Lung (tissue), 16 donors: ENCODE data around the gene TFAP2E. TPM values are rescaled to one million over a fixed set of nuclear protein-coding genes. Genes with fewer than 3 reads are reported as not detected.

Source experiments
- ATAC-seq: fragments of 200-7000 bp; cut with Tn5 transposase; one replicate; pipeline ENCODE4 v1.9.1; 2020; ENCODE audit warnings: moderate number of reproducible peaks; ENCODE audit not compliant: insufficient read depth, low FRiP score
- DNase-seq, 3 donors: peaks; one replicate each; pipeline ENCODE4 v3.0.0-alpha.2; 2013 to 2017
- H3K27ac ChIP-seq, 2 donors: one replicate each; pipeline ENCODE4 v1.5.1; 2013; ENCODE audit warnings: mild to moderate bottlenecking in 2 of 2, moderate library complexity in 2 of 2, control low read depth in 1 of 2, inconsistent platforms in 1 of 2, low read depth in 1 of 2, low read length in 1 of 2
- H3K27me3 ChIP-seq, 3 donors: one replicate each; pipeline ENCODE4 v1.5.1; 2013; ENCODE audit warnings: low read length in 2 of 3; ENCODE audit not compliant: control insufficient read depth in 3 of 3, insufficient read depth in 3 of 3
- H3K36me3 ChIP-seq, 4 donors: one replicate each; pipeline ENCODE4 v1.5.1; 2013; ENCODE audit warnings: low read length in 4 of 4, mild to moderate bottlenecking in 1 of 4, moderate library complexity in 1 of 4; ENCODE audit not compliant: control insufficient read depth in 4 of 4, insufficient read depth in 4 of 4
- H3K4me1 ChIP-seq, 5 donors: one replicate each; pipeline ENCODE4 v1.5.1; 2013; ENCODE audit warnings: low read length in 5 of 5, mild to moderate bottlenecking in 2 of 5, moderate library complexity in 1 of 5; ENCODE audit not compliant: control insufficient read depth in 5 of 5, insufficient read depth in 5 of 5
- H3K4me3 ChIP-seq: one replicate; pipeline ENCODE4 v1.5.1; 2013; ENCODE audit warnings: mild to moderate bottlenecking, control low read depth, moderate library complexity
- H3K9ac ChIP-seq, 2 donors: one replicate each; pipeline ENCODE4 v1.5.1; 2013; ENCODE audit warnings: low read length in 2 of 2, control low read depth in 1 of 2; ENCODE audit not compliant: insufficient read depth in 1 of 2
- H3K9me3 ChIP-seq, 4 donors: one replicate each; pipeline ENCODE4 v1.5.1; 2013; ENCODE audit warnings: low read length in 3 of 4, mild to moderate bottlenecking in 1 of 4, moderate library complexity in 1 of 4; ENCODE audit not compliant: control insufficient read depth in 4 of 4, insufficient read depth in 3 of 4
- WGBS, 2 donors: extraction: QIAGEN DNeasy Blood & Tissue Kit; methylation state at CpG; one replicate each; pipeline ENCODE4 v1.1.7; 2013; 5-methylcytosine and 5-hydroxymethylcytosine counted together
- long read RNA-seq, 5 donors: transcript quantifications; one replicate each; lab custom pipeline, GENCODE V29; 2026
- polyA plus RNA-seq, 2 donors: library from polyadenylated mRNA; stranded (reverse); fragments of 200-250 nt; gene quantifications; one replicate each; pipeline ENCODE4 v1.2.1, GENCODE V29; 2013
- total RNA-seq, 2 donors: library from RNA; depleted of rRNA in 1 of 2; stranded (reverse); fragments of >200 nt in 1 of 2; gene quantifications; one replicate each; pipeline ENCODE4 v1.2.1, GENCODE V29; 2014 to 2021
- TF ChIP-seq, protein P1 (sequence below): IDR thresholded peaks from 2 replicates; pipeline ENCODE4 v1.5.1; 2012; ENCODE audit warnings: mild to moderate bottlenecking; ENCODE audit errors: control extremely low read depth, extremely low read depth
- donor health status: control.
- donor health status: control.
- donor health status: Bipolar disorder and iron deficiency.
- donor health status: healthy.
- donor health status: DM: yes; HTN: yes; CAD: no.

The TFAP2E gene
- total RNA-seq (1 to 10 TPM; 1.8 to 2.5 TPM), polyA plus RNA-seq (1 to 10 TPM; 1.4 to 2.0 TPM)
- long read RNA-seq, donor 1: 0 reads
- long read RNA-seq, donor 2, partial matches to known transcripts: 85 of 85 reads
- long read RNA-seq, donor 2, other reads (novel, unspliced or antisense): 0 of 85 reads
- long read RNA-seq, donor 3: 0 reads
- long read RNA-seq, donor 4, partial matches to known transcripts: 104 of 104 reads
- long read RNA-seq, donor 4, other reads (novel, unspliced or antisense): 0 of 104 reads
- long read RNA-seq, donor 5: 0 reads

DNA sequence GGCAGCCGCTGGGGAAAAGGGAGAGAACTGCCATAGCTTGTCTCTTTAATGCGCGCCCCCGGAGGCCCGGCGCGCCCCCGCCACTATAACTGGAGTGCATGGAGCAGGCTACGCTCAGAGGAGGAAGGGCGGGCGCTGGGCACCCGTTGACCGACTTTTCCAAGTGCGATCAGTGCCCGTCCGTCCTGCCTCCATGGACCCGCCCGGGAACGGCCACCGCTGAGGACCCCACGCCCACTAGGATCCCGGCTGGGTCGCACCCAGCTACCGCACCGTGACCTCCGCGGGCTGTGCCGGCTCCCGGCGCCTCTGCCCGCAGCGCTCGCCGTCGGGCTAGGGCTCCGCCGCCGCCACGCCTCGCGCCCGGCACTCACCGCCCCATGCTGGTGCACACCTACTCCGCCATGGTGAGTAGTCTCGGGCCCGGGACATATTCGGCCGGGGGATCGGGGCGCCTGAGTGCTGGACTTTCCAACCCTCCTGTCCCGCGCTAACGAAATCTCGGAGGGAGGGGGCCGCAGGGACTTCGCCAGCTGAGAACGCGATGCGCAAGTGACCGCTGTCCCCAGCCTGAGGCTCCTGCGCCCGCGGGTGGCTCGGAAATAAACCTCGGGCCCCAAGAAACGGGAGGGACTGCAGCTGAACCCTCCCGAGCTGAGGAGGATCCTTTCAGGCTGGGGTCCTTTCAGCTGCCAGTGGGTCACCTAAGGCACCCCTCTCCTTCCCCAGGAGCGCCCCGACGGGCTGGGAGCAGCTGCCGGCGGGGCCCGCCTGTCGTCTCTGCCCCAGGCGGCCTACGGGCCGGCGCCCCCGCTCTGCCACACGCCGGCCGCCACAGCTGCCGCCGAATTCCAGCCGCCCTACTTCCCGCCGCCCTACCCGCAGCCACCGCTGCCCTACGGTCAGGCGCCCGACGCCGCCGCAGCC lies at the start of gene TFAP2E:
TSS of gene TFAP2E (plus strand) at position 117 of the 927 bp plus-strand sequence. CDS start at position 381, 264 bp downstream.
- Histone ChIP-seq H3K4me1 (peaks cover 0 to 27% (median 19%) of the 10 kb centered on the region in 5 donors), H3K9ac (no peak within 1 kb of the TSS)
- WGBS, 2 donors: 21 to 24% methylated on average over 72 to 95 of the region's 95 CpGs

DNA sequence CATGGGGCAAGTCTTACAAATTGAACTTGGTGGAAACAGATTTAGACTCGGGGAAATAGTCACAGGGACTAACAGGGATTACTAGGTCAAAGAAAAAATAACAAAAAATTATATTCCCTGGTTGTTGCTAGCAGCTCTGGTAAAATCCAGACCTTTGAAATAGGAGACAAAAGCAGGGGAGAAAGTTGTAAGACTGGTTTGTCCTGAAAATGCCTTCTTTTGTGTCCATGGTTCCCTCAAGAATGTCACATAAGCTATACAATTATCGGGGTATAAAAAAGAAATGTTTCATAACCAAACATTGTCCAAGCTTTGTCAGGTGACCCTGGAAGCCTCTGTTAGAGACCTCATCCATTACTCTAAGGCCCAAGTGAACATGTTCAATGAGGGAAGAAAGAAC lies 49.0 kb upstream of the TFAP2E start:
- Histone ChIP-seq H3K36me3 (no peaks in the 10 kb centered on the region), H3K9ac (no peak overlapping the region), H3K9me3 (no peaks in the 10 kb centered on the region), H3K4me3 (no peak overlapping the region), H3K27ac (no peak overlapping the region), H3K4me1 (peaks cover 0 to 2% (median 0%) of the 10 kb centered on the region in 5 donors), H3K27me3 (no peaks in the 10 kb centered on the region)
- 83 to 94% methylated on average over 2 of the region's 2 CpGs for WGBS, 2 donors
- DNase-seq (peak in 2 of 3 donors; percentile 57 to 80), ATAC-seq (no peak)
- TF ChIP-seq, protein P1, sequence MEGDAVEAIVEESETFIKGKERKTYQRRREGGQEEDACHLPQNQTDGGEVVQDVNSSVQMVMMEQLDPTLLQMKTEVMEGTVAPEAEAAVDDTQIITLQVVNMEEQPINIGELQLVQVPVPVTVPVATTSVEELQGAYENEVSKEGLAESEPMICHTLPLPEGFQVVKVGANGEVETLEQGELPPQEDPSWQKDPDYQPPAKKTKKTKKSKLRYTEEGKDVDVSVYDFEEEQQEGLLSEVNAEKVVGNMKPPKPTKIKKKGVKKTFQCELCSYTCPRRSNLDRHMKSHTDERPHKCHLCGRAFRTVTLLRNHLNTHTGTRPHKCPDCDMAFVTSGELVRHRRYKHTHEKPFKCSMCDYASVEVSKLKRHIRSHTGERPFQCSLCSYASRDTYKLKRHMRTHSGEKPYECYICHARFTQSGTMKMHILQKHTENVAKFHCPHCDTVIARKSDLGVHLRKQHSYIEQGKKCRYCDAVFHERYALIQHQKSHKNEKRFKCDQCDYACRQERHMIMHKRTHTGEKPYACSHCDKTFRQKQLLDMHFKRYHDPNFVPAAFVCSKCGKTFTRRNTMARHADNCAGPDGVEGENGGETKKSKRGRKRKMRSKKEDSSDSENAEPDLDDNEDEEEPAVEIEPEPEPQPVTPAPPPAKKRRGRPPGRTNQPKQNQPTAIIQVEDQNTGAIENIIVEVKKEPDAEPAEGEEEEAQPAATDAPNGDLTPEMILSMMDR: no peak

More for the DNA sequence above, at the start of gene TFAP2E:
- ATAC-seq (no peak), DNase-seq (peak; percentile 50 to 62 (median 61))
- TF ChIP-seq, protein P1: no peak
- peak within 1 kb of the TSS; percentile 51 for H3K4me3 ChIP-seq
- H3K36me3 ChIP-seq: no peaks in the 10 kb centered on the region
- H3K27me3 ChIP-seq: peaks cover 0 to 63% (median 60%) of the 10 kb centered on the region in 3 donors
- peaks cover 0 to 6% (median 0%) of the 10 kb centered on the region in 4 donors for H3K9me3 ChIP-seq
- no peak within 1 kb of the TSS for H3K27ac ChIP-seq

DNA sequence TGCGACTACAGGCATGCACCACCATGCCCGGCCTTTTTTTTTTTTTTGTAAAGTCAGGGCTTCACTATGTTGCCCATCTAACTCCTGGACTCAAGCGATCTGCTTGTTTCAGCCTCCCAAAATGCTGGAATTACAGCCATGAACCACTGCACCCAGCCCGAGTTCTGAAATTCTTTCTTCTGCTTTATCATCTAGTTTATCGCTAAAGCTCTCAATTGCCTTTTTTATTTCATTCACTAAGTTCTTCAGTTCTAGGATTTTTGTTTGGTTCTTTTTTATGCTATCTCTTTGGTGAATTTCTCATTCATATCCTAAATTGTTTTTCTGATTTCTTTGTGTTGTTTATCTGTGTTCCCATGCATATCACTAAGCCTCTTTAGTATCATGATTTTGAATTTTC lies 42.9 kb upstream of the TFAP2E start:
- 78 to 80% methylated on average over 5 of the region's 5 CpGs for WGBS, 2 donors

More for the DNA sequence above, 42.9 kb upstream of the TFAP2E start:
- Histone ChIP-seq H3K9ac (no peak overlapping the region), H3K9me3 (peaks cover 0 to 11% (median 3%) of the 10 kb centered on the region in 4 donors), H3K27ac (no peak overlapping the region), H3K4me1 (peaks cover 0 to 13% (median 3%) of the 10 kb centered on the region in 5 donors), H3K4me3 (no peak overlapping the region), H3K36me3 (peaks cover 0 to 13% (median 9%) of the 10 kb centered on the region in 4 donors), H3K27me3 (no peaks in the 10 kb centered on the region)
- TF ChIP-seq, protein P1: no peak
- no peak for DNase-seq
- ATAC-seq: no peak
